Keratinocyte (primary cell): ENCODE measurements around the gene CSRP1. TPM values are rescaled to one million over a fixed set of nuclear protein-coding genes. Genes with fewer than 3 reads are reported as not detected.
A peak's percentile ranks its signal among the peaks of the same experiment; 100 is the strongest.

ENCODE experiments used
- DNase-seq: peaks from one replicate; pipeline ENCODE4 v3.0.0-alpha.2; 2011; ENCODE audit warnings: low read depth, missing footprints, low spot score
- FAIRE-seq: peaks from 2 replicates; lab custom pipeline; 2011; peaks lifted over from hg19 to GRCh38; lab: Jason Lieb, UNC
- H2AFZ ChIP-seq: 2 replicates; pipeline ENCODE4 v1.6.0; 2012; ENCODE audit warnings: low read length, control low read depth, inconsistent platforms; ENCODE audit not compliant: control insufficient read depth
- H3K27ac ChIP-seq: 2 replicates; pipeline ENCODE4 v1.5.1; 2011; ENCODE audit warnings: low read length; ENCODE audit not compliant: control insufficient read depth, insufficient read depth
- H3K27me3 ChIP-seq: 3 replicates; pipeline ENCODE4 v1.6.0; 2011; ENCODE audit warnings: low read length; ENCODE audit not compliant: control insufficient read depth, insufficient read depth; ENCODE audit errors: extremely low read depth
- H3K36me3 ChIP-seq, 2 experiments: 2 replicates in 1 of 2; 3 replicates in 1 of 2; pipeline ENCODE4 v1.5.1; 2011; ENCODE audit warnings: low read length in 2 of 2, mild to moderate bottlenecking in 1 of 2; ENCODE audit not compliant: control insufficient read depth in 2 of 2, insufficient read depth in 2 of 2; ENCODE audit errors: extremely low read depth in 1 of 2
- H3K4me1 ChIP-seq: 3 replicates; pipeline ENCODE4 v1.5.1; 2011; ENCODE audit warnings: low read length; ENCODE audit not compliant: control insufficient read depth, insufficient read depth; ENCODE audit errors: extremely low read depth
- H3K4me2 ChIP-seq: 3 replicates; pipeline ENCODE4 v1.6.0; 2011; ENCODE audit warnings: low read depth, low read length; ENCODE audit not compliant: control insufficient read depth, insufficient read depth; ENCODE audit errors: extremely low read depth
- H3K4me3 ChIP-seq, 3 experiments: fragments of 200-600 bp in 1 of 3; sonication (generic) in 1 of 3; 2 replicates in 2 of 3; 3 replicates in 1 of 3; pipeline ENCODE4 v1.5.1; 2011 to 2016; ENCODE audit warnings: low read length in 3 of 3, mild to moderate bottlenecking in 3 of 3, control low read depth in 2 of 3, inconsistent platforms in 1 of 3, low read depth in 1 of 3, mixed read lengths in 1 of 3, mixed run types in 1 of 3, moderate library complexity in 1 of 3; ENCODE audit not compliant: control insufficient read depth in 2 of 3, insufficient read depth in 2 of 3; ENCODE audit errors: extremely low read depth in 1 of 3
- H3K79me2 ChIP-seq: 2 replicates; pipeline ENCODE4 v1.6.0; 2012; ENCODE audit warnings: low read length; ENCODE audit not compliant: control insufficient read depth, insufficient read depth
- H3K9ac ChIP-seq: 3 replicates; pipeline ENCODE4 v1.6.0; 2011; ENCODE audit warnings: low read length; ENCODE audit not compliant: control insufficient read depth, insufficient read depth; ENCODE audit errors: extremely low read depth
- H3K9me1 ChIP-seq: 3 replicates; pipeline ENCODE4 v1.6.0; 2011; ENCODE audit warnings: low read length; ENCODE audit not compliant: control insufficient read depth, insufficient read depth; ENCODE audit errors: extremely low read depth
- H3K9me3 ChIP-seq: 2 replicates; pipeline ENCODE4 v1.5.1; 2012; ENCODE audit warnings: low read depth, low read length; ENCODE audit not compliant: control insufficient read depth
- H4K20me1 ChIP-seq: 3 replicates; pipeline ENCODE4 v1.6.0; 2011; ENCODE audit warnings: low read length; ENCODE audit not compliant: control insufficient read depth, insufficient read depth; ENCODE audit errors: extremely low read depth
- CTCF ChIP-seq, 3 experiments: IDR thresholded peaks in 1 of 3; conservative IDR thresholded peaks in 1 of 3; optimal IDR thresholded peaks in 1 of 3; 2 replicates in 2 of 3; 3 replicates in 1 of 3; pipeline versions ENCODE3 to v1.5.1; 2011; ENCODE audit warnings: low read length in 3 of 3, mild to moderate bottlenecking in 3 of 3, moderate library complexity in 2 of 3, control low read depth in 1 of 3, inconsistent platforms in 1 of 3; ENCODE audit not compliant: insufficient read depth in 2 of 3; ENCODE audit errors: extremely low read depth in 1 of 3
- EZH2 ChIP-seq: IDR thresholded peaks from one replicate; pipeline ENCODE4 v1.6.1; 2012; ENCODE audit warnings: inconsistent platforms, mild to moderate bottlenecking, low read length, moderate library complexity
- dilution Hi-C: fragments of 300-500 bp; cut with MboI; formaldehyde crosslinking; loops from one replicate; pipeline ENCODE4 v1.7.0; 2020; ENCODE audit warnings: low sequenced_read_pairs; ENCODE audit not compliant: extremely low pct_ligation_motif_present
- polyA plus RNA-seq, 5 experiments: library from polyadenylated mRNA; depleted of rRNA in 3 of 5; stranded (reverse) in 3 of 5; stranded (forward) in 1 of 5; unstranded in 1 of 5; fragments of >200 nt; gene quantifications; 1 replicate in 1 of 5; 2 replicates in 3 of 5; 3 replicates in 1 of 5; pipeline versions ENCODE4 v1.2.1 to v1.2.3, GENCODE V29; 2011 to 2012; ENCODE audit warnings: missing spikeins in 2 of 5, low read depth in 1 of 5, low replicate concordance in 1 of 5

Gene CSRP1
- polyA plus RNA-seq, 1 donor (not counting 4 experiments of a cell fraction or from before 2014, with no cell fraction given) = 168 TPM

- H3K4me2 ChIP-seq = peak overlapping the region; percentile 87
- TF ChIP-seq CTCF (optimal IDR thresholded peaks at IDR 0.05 in 1 of 3, IDR thresholded peaks at IDR 0.05 in 1 of 3, conservative IDR thresholded peaks at IDR 0.05 in 1 of 3; ENCODE audit: extremely low read depth in 1 of 3, insufficient read depth in 2 of 3, low read length in 3 of 3) (no peak), EZH2 (no peak)
- H3K9me3 ChIP-seq = no peaks in the 10 kb centered on the region
- H4K20me1 ChIP-seq = peaks cover 3% of the 10 kb centered on the region
- H3K4me1 ChIP-seq = peaks cover 44% of the 10 kb centered on the region
- peaks cover 54% of the 10 kb centered on the region for H3K79me2 ChIP-seq
- no peak overlapping the region for H2AFZ ChIP-seq
- DNase-seq (no peak), FAIRE-seq (no peak)
- peak overlapping the region; percentile 63 to 74 (median 63) for H3K4me3 ChIP-seq
- H3K27ac ChIP-seq = peak overlapping the region; percentile 79
- peaks cover 6% of the 10 kb centered on the region for H3K9me1 ChIP-seq
- no peaks in the 10 kb centered on the region for H3K27me3 ChIP-seq
- dilution Hi-C loops = no loop called here
- H3K36me3 ChIP-seq = peaks cover 2 to 9% of the 10 kb centered on the region in 2 experiments
- peak overlapping the region; percentile 79 for H3K9ac ChIP-seq
Measured at GRCh38 chr1:201506092-201506491, 831 bp downstream of the CSRP1 start.

- H3K9me1 ChIP-seq = peaks cover 8% of the 10 kb centered on the region
- peaks cover 3% of the 10 kb centered on the region for H4K20me1 ChIP-seq
- FAIRE-seq (peak; percentile 71), DNase-seq (no peak)
- no peaks in the 10 kb centered on the region for H3K9me3 ChIP-seq
- no peaks in the 10 kb centered on the region for H3K27me3 ChIP-seq
- H3K4me2 ChIP-seq = peak overlapping the region; percentile 87
- H2AFZ ChIP-seq = no peak overlapping the region
- dilution Hi-C loops = no loop called here
- TF ChIP-seq CTCF (optimal IDR thresholded peaks at IDR 0.05 in 1 of 3, IDR thresholded peaks at IDR 0.05 in 1 of 3, conservative IDR thresholded peaks at IDR 0.05 in 1 of 3; ENCODE audit: extremely low read depth in 1 of 3, insufficient read depth in 2 of 3, low read length in 3 of 3) (peak in 1 of 3 experiments; percentile 12), EZH2 (no peak)
- H3K79me2 ChIP-seq = peaks cover 60% of the 10 kb centered on the region
- H3K27ac ChIP-seq = peak overlapping the region; percentile 79
- H3K4me1 ChIP-seq = peaks cover 44% of the 10 kb centered on the region
- H3K4me3 ChIP-seq = peak overlapping the region; percentile 63 to 74 (median 63)
- H3K9ac ChIP-seq = peak overlapping the region; percentile 79
- peaks cover 2 to 13% of the 10 kb centered on the region in 2 experiments for H3K36me3 ChIP-seq
Measured at GRCh38 chr1:201505503-201505890, 1.4 kb downstream of the CSRP1 start.
